ENCODE results near the gene WASHC3. TPM values are rescaled to one million over a fixed set of nuclear protein-coding genes. Genes with fewer than 3 reads are reported as not detected.

The WASHC3 gene
- total RNA-seq, 6 experiments from 2014 or later, result 49.2 to 61.0 (median 54.8) TPM

GRCh38 chr12:101997102-101997501, 64.7 kb downstream of the WASHC3 start:
- H3K27me3 Mint-ChIP-seq (ENCODE audit: insufficient read depth), result peaks cover 2% of the 10 kb centered on the region; the same call in 1 of the 2 replicates
- H3K4me3 Mint-ChIP-seq, result no peak overlapping the region
- H3K4me1 Mint-ChIP-seq (ENCODE audit: low read depth), result no peaks in the 10 kb centered on the region
- no peaks in the 10 kb centered on the region for H3K9me3 Mint-ChIP-seq
- TF ChIP-seq, protein P1, sequence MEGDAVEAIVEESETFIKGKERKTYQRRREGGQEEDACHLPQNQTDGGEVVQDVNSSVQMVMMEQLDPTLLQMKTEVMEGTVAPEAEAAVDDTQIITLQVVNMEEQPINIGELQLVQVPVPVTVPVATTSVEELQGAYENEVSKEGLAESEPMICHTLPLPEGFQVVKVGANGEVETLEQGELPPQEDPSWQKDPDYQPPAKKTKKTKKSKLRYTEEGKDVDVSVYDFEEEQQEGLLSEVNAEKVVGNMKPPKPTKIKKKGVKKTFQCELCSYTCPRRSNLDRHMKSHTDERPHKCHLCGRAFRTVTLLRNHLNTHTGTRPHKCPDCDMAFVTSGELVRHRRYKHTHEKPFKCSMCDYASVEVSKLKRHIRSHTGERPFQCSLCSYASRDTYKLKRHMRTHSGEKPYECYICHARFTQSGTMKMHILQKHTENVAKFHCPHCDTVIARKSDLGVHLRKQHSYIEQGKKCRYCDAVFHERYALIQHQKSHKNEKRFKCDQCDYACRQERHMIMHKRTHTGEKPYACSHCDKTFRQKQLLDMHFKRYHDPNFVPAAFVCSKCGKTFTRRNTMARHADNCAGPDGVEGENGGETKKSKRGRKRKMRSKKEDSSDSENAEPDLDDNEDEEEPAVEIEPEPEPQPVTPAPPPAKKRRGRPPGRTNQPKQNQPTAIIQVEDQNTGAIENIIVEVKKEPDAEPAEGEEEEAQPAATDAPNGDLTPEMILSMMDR (IDR thresholded peaks at IDR 0.05), result no peak
- no peak overlapping the region for H3K27ac Mint-ChIP-seq
- H3K36me3 Mint-ChIP-seq (ENCODE audit: low read depth), result no peaks in the 10 kb centered on the region
- DNase-seq, result no peak

GRCh38 chr12:101995684-101996083, 66.1 kb downstream of the WASHC3 start:
- Mint-ChIP-seq H3K4me1 (ENCODE audit: low read depth) (no peaks in the 10 kb centered on the region), H3K27ac (no peak overlapping the region), H3K9me3 (no peaks in the 10 kb centered on the region), H3K36me3 (ENCODE audit: low read depth) (no peaks in the 10 kb centered on the region), H3K4me3 (no peak overlapping the region), H3K27me3 (ENCODE audit: insufficient read depth) (peaks cover 1% of the 10 kb centered on the region; the same call in 1 of the 2 replicates)
- DNase-seq, result no peak
- TF ChIP-seq, protein P1 (IDR thresholded peaks at IDR 0.05), result no peak

DNA sequence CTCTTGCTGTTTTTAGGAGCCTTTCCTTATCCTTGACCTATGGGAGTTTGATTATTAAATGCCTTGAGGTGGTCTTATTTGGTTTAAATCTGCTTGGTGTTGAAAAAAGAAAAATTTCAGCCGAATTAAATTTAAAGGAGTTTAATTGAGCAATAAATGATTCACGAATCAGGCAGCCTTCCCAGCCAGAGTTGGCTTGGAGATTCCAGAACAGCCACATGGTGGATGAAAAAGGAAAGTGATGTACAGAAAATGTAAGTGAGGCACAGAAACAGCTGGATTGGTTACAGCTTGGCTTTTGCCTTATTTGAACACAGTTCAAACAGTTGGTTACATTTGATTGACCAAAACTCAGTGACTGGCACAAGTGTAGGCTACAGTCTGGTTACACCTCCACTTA, 69.7 kb downstream of the WASHC3 start:
- Mint-ChIP-seq H3K27ac (no peak overlapping the region), H3K27me3 (ENCODE audit: insufficient read depth) (peaks cover 1% of the 10 kb centered on the region; the same call in 1 of the 2 replicates), H3K9me3 (no peaks in the 10 kb centered on the region), H3K4me1 (ENCODE audit: low read depth) (no peaks in the 10 kb centered on the region), H3K4me3 (no peak overlapping the region), H3K36me3 (ENCODE audit: low read depth) (no peaks in the 10 kb centered on the region)
- no peak for DNase-seq
- TF ChIP-seq, protein P1 (IDR thresholded peaks at IDR 0.05), result no peak

GRCh38 chr12:101982307-101982706, 79.5 kb downstream of the WASHC3 start:
- TF ChIP-seq, protein P1 (IDR thresholded peaks at IDR 0.05), result no peak
- H3K4me3 Mint-ChIP-seq, result no peak overlapping the region
- H3K9me3 Mint-ChIP-seq, result no peaks in the 10 kb centered on the region
- DNase-seq, result no peak
- H3K4me1 Mint-ChIP-seq (ENCODE audit: low read depth), result peaks cover 7% of the 10 kb centered on the region
- no peak overlapping the region for H3K27ac Mint-ChIP-seq
- H3K27me3 Mint-ChIP-seq (ENCODE audit: insufficient read depth), result no peaks in the 10 kb centered on the region; the same call in none of the 2 replicates
- H3K36me3 Mint-ChIP-seq (ENCODE audit: low read depth), result no peaks in the 10 kb centered on the region

DNA sequence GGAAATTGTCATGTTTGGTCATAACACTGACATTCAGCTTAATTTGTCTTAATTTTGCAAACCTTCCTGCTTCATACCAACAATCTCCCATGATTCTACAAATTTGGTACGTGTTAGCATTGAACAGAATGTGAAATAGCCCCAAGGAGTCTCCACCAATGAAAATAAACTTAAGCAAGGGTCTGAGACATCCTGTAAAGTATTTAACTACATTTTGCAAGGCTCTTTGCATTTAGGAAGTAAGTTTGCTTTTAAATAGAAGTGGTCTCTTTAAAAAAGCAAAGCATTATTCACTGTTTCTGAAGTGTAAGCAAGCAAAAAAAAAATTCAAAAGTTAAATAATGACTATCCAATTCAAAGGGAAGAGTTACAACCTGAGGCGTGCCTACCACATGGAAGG, 79.9 kb downstream of the WASHC3 start:
- TF ChIP-seq, protein P1 (IDR thresholded peaks at IDR 0.05), result no peak
- Mint-ChIP-seq H3K36me3 (ENCODE audit: low read depth) (no peaks in the 10 kb centered on the region), H3K27ac (no peak overlapping the region), H3K4me3 (no peak overlapping the region), H3K4me1 (ENCODE audit: low read depth) (peaks cover 7% of the 10 kb centered on the region), H3K27me3 (ENCODE audit: insufficient read depth) (no peaks in the 10 kb centered on the region; the same call in none of the 2 replicates), H3K9me3 (no peaks in the 10 kb centered on the region)
- DNase-seq, result no peak

- Mint-ChIP-seq H3K9me3 (no peaks in the 10 kb centered on the region), H3K4me3 (no peak overlapping the region), H3K36me3 (ENCODE audit: low read depth) (no peaks in the 10 kb centered on the region)
Observed at GRCh38 chr12:101968770-101969169, 93.0 kb downstream of the WASHC3 start.

More at GRCh38 chr12:101968770-101969169, 93.0 kb downstream of the WASHC3 start:
- no peak for DNase-seq
- Mint-ChIP-seq H3K27me3 (ENCODE audit: insufficient read depth) (no peaks in the 10 kb centered on the region; the same call in 1 of the 2 replicates), H3K27ac (no peak overlapping the region), H3K4me1 (ENCODE audit: low read depth) (no peaks in the 10 kb centered on the region)
- TF ChIP-seq, protein P1 (IDR thresholded peaks at IDR 0.05), result no peak
